K562 (cell line): ENCODE results near the gene IL12RB2. TPM values are rescaled to one million over a fixed set of nuclear protein-coding genes. Genes with fewer than 3 reads are reported as not detected.

Source experiments
- CREB3 ChIP-seq: fragments of 450-650 bp; conservative IDR thresholded peaks from 2 replicates; pipeline ENCODE4 v1.6.1; 2016; ENCODE audit warnings: missing genetic modification characterization, low read depth, mild to moderate bottlenecking, missing compliant biosample characterization, moderate library complexity
- DIDO1 ChIP-seq: fragments of 450-650 bp; IDR thresholded peaks from 2 replicates; pipeline ENCODE4 v1.6.1; 2016; ENCODE audit warnings: low read depth, missing biosample characterization, missing genetic modification characterization
- ETS2 ChIP-seq: IDR thresholded peaks from 2 replicates; pipeline ENCODE4 v1.6.1; 2016; ENCODE audit warnings: borderline replicate concordance, missing genetic modification characterization, mild to moderate bottlenecking, moderate library complexity, missing compliant biosample characterization; ENCODE audit not compliant: poor library complexity, severe bottlenecking
- ETV5 ChIP-seq: sonication (generic); formaldehyde crosslinking; IDR thresholded peaks from 2 replicates; pipeline ENCODE4 v1.4.0; 2020; ENCODE audit warnings: low read depth, mild to moderate bottlenecking, missing genetic modification reagents
- FOXP4 ChIP-seq: sonication (generic); formaldehyde crosslinking; IDR thresholded peaks from 2 replicates; pipeline ENCODE4 v1.8.0; 2022; ENCODE audit warnings: mild to moderate bottlenecking, missing genetic modification reagents, borderline replicate concordance
- GABPB1 ChIP-seq: sonication (generic); formaldehyde crosslinking; IDR thresholded peaks from 2 replicates; pipeline ENCODE4 v1.8.0; 2022; ENCODE audit warnings: mild to moderate bottlenecking, missing genetic modification reagents
- MGA ChIP-seq: fragments of 450-650 bp; IDR thresholded peaks from 2 replicates; pipeline ENCODE4 v1.6.1; 2016; ENCODE audit warnings: mild to moderate bottlenecking, moderate library complexity
- SMARCE1 ChIP-seq: fragments of 450-650 bp; IDR thresholded peaks from 2 replicates; pipeline ENCODE4 v1.7.1; 2016; ENCODE audit warnings: mild to moderate bottlenecking
- TOE1 ChIP-seq, 2 experiments: fragments of 450-650 bp in 1 of 2; sonication (generic) in 1 of 2; formaldehyde crosslinking in 1 of 2; IDR thresholded peaks; 2 replicates each; pipeline versions ENCODE4 v1.7.1 to v1.8.0; 2016 to 2022; ENCODE audit warnings: borderline replicate concordance in 2 of 2, mild to moderate bottlenecking in 2 of 2, antibody characterized with exemption in 1 of 2, inconsistent platforms in 1 of 2, low read depth in 1 of 2, missing genetic modification reagents in 1 of 2, moderate library complexity in 1 of 2
- ZNF830 ChIP-seq: fragments of 250-450 bp; sonication (Bioruptor Pico); IDR thresholded peaks from 2 replicates; pipeline ENCODE4 v1.5.0; 2021; ENCODE audit warnings: mild to moderate bottlenecking
- polyA plus RNA-seq, 8 experiments: library from polyadenylated mRNA; depleted of rRNA in 4 of 8; stranded (reverse) in 5 of 8; unstranded in 3 of 8; fragments of >200 nt; fragmentation: Nextera tagmentation in 2 of 8; fragmentation: Illumina TruSeq in 1 of 8; extraction: Ambion mirVana in 2 of 8; extraction: Trizol in 1 of 8; gene quantifications; 2 replicates each; pipeline versions ENCODE4 v1.2.1 to v1.2.3, GENCODE V29; 2011 to 2014; ENCODE audit warnings: inconsistent platforms in 1 of 8, missing spikeins in 1 of 8
- total RNA-seq, 7 experiments: library from RNA; depleted of rRNA in 6 of 7; stranded (reverse); fragments of >200 nt in 6 of 7; fragmentation: Illumina TruSeq in 2 of 7; extraction: Trizol in 2 of 7; gene quantifications; 2 replicates each; pipeline versions ENCODE4 v1.2.1 to v1.2.3, GENCODE V29; 2011 to 2021; ENCODE audit warnings: low replicate concordance in 1 of 7

The IL12RB2 gene
- total and polyA plus RNA-seq, 9 of the 15 experiments (the other 6 are each of a cell fraction or from before 2014, with no cell fraction given), result 0.39 to 3.3 (median 1.9) TPM

- TF ChIP-seq TOE1 (IDR thresholded peaks at IDR 0.05; ENCODE audit: borderline replicate concordance) (peak; percentile 64; the same call in 1 of the 2 replicates), TOE1 (CRISPR knock-in tag; IDR thresholded peaks at IDR 0.05; ENCODE audit: borderline replicate concordance, low read depth) (peak; percentile 53), ZNF830 (CRISPR knock-in tag) (0 out of 2 replicates have a peak, but pooled peaks have one; percentile 24), SMARCE1 (peak; percentile 51; the same call in 1 of the 2 replicates), CREB3 (tag) (0 out of 2 replicates have a peak, but pooled peaks have one; percentile 33), DIDO1 (peak; percentile 5; the same call in 1 of the 2 replicates), ETS2 (tag) (no peak), GABPB1 (CRISPR knock-in tag) (peak; percentile 92), MGA (peak; percentile 96), FOXP4 (CRISPR knock-in tag) (peak; percentile 87; the same call in 1 of the 2 replicates), ETV5 (CRISPR knock-in tag) (peak; percentile 80)
Measured at GRCh38 chr1:67430358-67431155, 122.9 kb downstream of the IL12RB2 start, which contains the start of gene SERBP1 (continued).
